H1 (cell line): Measurements from ENCODE around the gene CA7. TPM values are rescaled to one million over a fixed set of nuclear protein-coding genes. Genes with fewer than 3 reads are reported as not detected.

Experiments used
- CTCF ChIA-PET: fragments of 300-600 bp; sonication (Branson Sonifier 250); formaldehyde crosslinking; loops from one replicate; lab custom pipeline; 2021; ENCODE audit not compliant: partially characterized antibody; lab: Charles Lee
- POLR2A ChIA-PET: fragments of 300-600 bp; sonication (Branson Sonifier 250); formaldehyde crosslinking; loops from one replicate; lab custom pipeline; 2021; ENCODE audit warnings: inconsistent platforms; ENCODE audit not compliant: partially characterized antibody; lab: Charles Lee
- DNase-seq, 2 experiments: peaks; one replicate each; pipeline versions ENCODE4 v3.0.0 to v3.0.0-alpha.2; 2010 to 2022; ENCODE audit warnings: low spot score in 2 of 2, low read depth in 1 of 2, mixed read lengths in 1 of 2
- FAIRE-seq: peaks from 2 replicates; lab custom pipeline; 2011; peaks lifted over from hg19 to GRCh38; lab: Jason Lieb, UNC
- H2AFZ ChIP-seq: 2 replicates; pipeline ENCODE4 v1.8.1; 2012; ENCODE audit warnings: low read length, inconsistent platforms
- H2AK5ac ChIP-seq: 2 replicates; pipeline ENCODE4 v1.6.1; 2013; ENCODE audit warnings: low read depth, low read length
- H2BK120ac ChIP-seq: replicated peaks from 2 replicates; pipeline ENCODE3; 2013; ENCODE audit warnings: low read depth, low read length, inconsistent platforms
- H2BK12ac ChIP-seq: 2 replicates; pipeline ENCODE4 v1.6.1; 2013; ENCODE audit warnings: low read depth, low read length
- H2BK15ac ChIP-seq: 2 replicates; pipeline ENCODE4 v1.6.1; 2013; ENCODE audit warnings: low read length
- H2BK20ac ChIP-seq: 2 replicates; pipeline ENCODE4 v1.6.1; 2013; ENCODE audit warnings: low read length
- H2BK5ac ChIP-seq: 2 replicates; pipeline ENCODE4 v1.6.1; 2013; ENCODE audit warnings: low read depth, low read length
- H3K14ac ChIP-seq: 2 replicates; pipeline ENCODE4 v1.6.1; 2013; ENCODE audit warnings: inconsistent platforms; ENCODE audit not compliant: insufficient read length
- H3K18ac ChIP-seq: 2 replicates; pipeline ENCODE4 v1.6.1; 2013; ENCODE audit warnings: low read length; ENCODE audit errors: extremely low read depth
- H3K23ac ChIP-seq: 2 replicates; pipeline ENCODE4 v1.6.1; 2013; ENCODE audit warnings: inconsistent platforms; ENCODE audit not compliant: insufficient read length
- H3K23me2 ChIP-seq: 2 replicates; pipeline ENCODE4 v1.6.1; 2013; ENCODE audit warnings: low read depth, low read length
- H3K27ac ChIP-seq: 2 replicates; pipeline ENCODE4 v1.6.1; 2011; ENCODE audit warnings: low read depth, low read length, inconsistent platforms
- H3K27me3 ChIP-seq, 4 experiments: replicated peaks in 1 of 4; 1 replicate in 1 of 4; 2 replicates in 3 of 4; pipeline versions ENCODE4 v1.6.1 to v1.8.1; 2011 to 2013; ENCODE audit warnings: low read length in 3 of 4, mild to moderate bottlenecking in 3 of 4, inconsistent platforms in 2 of 4, mixed read lengths in 2 of 4, moderate library complexity in 1 of 4; ENCODE audit not compliant: control insufficient read depth in 3 of 4, insufficient read depth in 3 of 4; ENCODE audit errors: extremely low read depth in 1 of 4
- H3K36me3 ChIP-seq, 4 experiments: 2 replicates each; pipeline versions ENCODE4 v1.6.1 to v1.8.1; 2011 to 2013; ENCODE audit warnings: mild to moderate bottlenecking in 4 of 4, low read length in 3 of 4, moderate library complexity in 2 of 4, control low read depth in 1 of 4, inconsistent platforms in 1 of 4; ENCODE audit not compliant: insufficient read depth in 4 of 4, control insufficient read depth in 2 of 4
- H3K4ac ChIP-seq: replicated peaks from 2 replicates; pipeline ENCODE3; 2013; ENCODE audit warnings: low read length, low read depth, mixed read lengths, inconsistent platforms; ENCODE audit not compliant: insufficient read length
- H3K4me1 ChIP-seq, 4 experiments: replicated peaks in 1 of 4; 1 replicate in 1 of 4; 2 replicates in 3 of 4; pipeline versions ENCODE4 v1.6.1 to v1.8.1; 2011 to 2013; ENCODE audit warnings: low read length in 3 of 4, inconsistent platforms in 2 of 4, mixed read lengths in 1 of 4; ENCODE audit not compliant: insufficient read depth in 4 of 4, control insufficient read depth in 3 of 4
- H3K4me2 ChIP-seq, 2 experiments: 2 replicates each; pipeline versions ENCODE4 v1.6.1 to v1.8.1; 2011 to 2013; ENCODE audit warnings: low read depth in 2 of 2, low read length in 2 of 2, control low read depth in 1 of 2, inconsistent platforms in 1 of 2, mild to moderate bottlenecking in 1 of 2; ENCODE audit not compliant: insufficient read depth in 1 of 2
- H3K4me3 ChIP-seq, 4 experiments: fragments of 200-600, 300-600 bp in 1 of 4; sonication (generic), shearing (Covaris generic), sonication (Bioruptor Twin) in 1 of 4; 2 replicates each; pipeline versions ENCODE4 v1.5.1 to v1.8.1; 2011 to 2016; ENCODE audit warnings: low read length in 4 of 4, low read depth in 3 of 4, control low read depth in 2 of 4, inconsistent platforms in 2 of 4, mild to moderate bottlenecking in 2 of 4, mixed read lengths in 1 of 4, moderate library complexity in 1 of 4; ENCODE audit not compliant: insufficient read depth in 2 of 4; ENCODE audit errors: extremely low read depth in 1 of 4
- H3K56ac ChIP-seq: replicated peaks from 2 replicates; pipeline ENCODE3; 2013; ENCODE audit warnings: low read depth, mild to moderate bottlenecking, mixed read lengths, low read length, inconsistent platforms; ENCODE audit not compliant: insufficient read length
- H3K79me1 ChIP-seq: 2 replicates; pipeline ENCODE4 v1.6.1; 2013; ENCODE audit warnings: low read depth, low read length, control low read depth
- H3K79me2 ChIP-seq, 2 experiments: 2 replicates each; pipeline versions ENCODE4 v1.6.1 to v1.8.1; 2012 to 2013; ENCODE audit warnings: low read length in 2 of 2, mild to moderate bottlenecking in 2 of 2, inconsistent platforms in 1 of 2; ENCODE audit not compliant: insufficient read depth in 2 of 2, control insufficient read depth in 1 of 2
- H3K9ac ChIP-seq, 4 experiments: replicated peaks in 1 of 4; 1 replicate in 1 of 4; 2 replicates in 3 of 4; pipeline versions ENCODE4 v1.6.1 to v1.8.1; 2011 to 2013; ENCODE audit warnings: low read depth in 3 of 4, low read length in 3 of 4, control low read depth in 2 of 4, mild to moderate bottlenecking in 2 of 4, moderate library complexity in 2 of 4, inconsistent platforms in 1 of 4; ENCODE audit errors: extremely low read depth in 1 of 4
- H3K9me3 ChIP-seq, 2 experiments: 2 replicates each; pipeline versions ENCODE4 v1.6.1 to v1.8.1; 2012 to 2013; ENCODE audit warnings: mild to moderate bottlenecking in 2 of 2, moderate library complexity in 2 of 2, control low read depth in 1 of 2, inconsistent platforms in 1 of 2, low read depth in 1 of 2, low read length in 1 of 2, mixed read lengths in 1 of 2; ENCODE audit not compliant: insufficient read depth in 2 of 2
- H4K20me1 ChIP-seq, 2 experiments: replicated peaks in 1 of 2; 2 replicates each; pipeline versions ENCODE3 to v1.8.1; 2011 to 2013; ENCODE audit warnings: inconsistent platforms in 2 of 2, low read length in 2 of 2, mild to moderate bottlenecking in 1 of 2; ENCODE audit not compliant: insufficient read depth in 2 of 2, control insufficient read depth in 1 of 2
- H4K5ac ChIP-seq: 2 replicates; pipeline ENCODE4 v1.6.1; 2013; ENCODE audit warnings: low read length, low read depth, mixed read lengths, inconsistent platforms; ENCODE audit not compliant: insufficient read length
- H4K8ac ChIP-seq: 2 replicates; pipeline ENCODE4 v1.8.0; 2013; ENCODE audit warnings: mild to moderate bottlenecking, moderate library complexity, low read length, inconsistent platforms; ENCODE audit not compliant: insufficient read depth; ENCODE audit errors: extremely low read depth
- H4K91ac ChIP-seq: replicated peaks from 2 replicates; pipeline ENCODE3; 2013; ENCODE audit warnings: low read length, mixed read lengths, inconsistent platforms; ENCODE audit not compliant: insufficient read length
- CBX5 ChIP-seq: fragments of 300-800, 300-1000 bp; sonication (generic); IDR thresholded peaks from 2 replicates; pipeline ENCODE4 v1.7.1; 2016; ENCODE audit warnings: antibody characterized with exemption, low read length, low read depth
- GABPA ChIP-seq: IDR thresholded peaks from 2 replicates; pipeline ENCODE4 v1.6.1; 2011; ENCODE audit warnings: mild to moderate bottlenecking, low read length, moderate library complexity, borderline replicate concordance; ENCODE audit not compliant: insufficient read depth
- HDAC6 ChIP-seq: IDR thresholded peaks from one replicate; pipeline ENCODE4 v1.7.1; 2012; ENCODE audit warnings: low read depth, mild to moderate bottlenecking, inconsistent platforms, low read length, moderate library complexity
- JUN ChIP-seq: IDR thresholded peaks from 2 replicates; pipeline ENCODE4 v1.6.1; 2011; ENCODE audit warnings: low read depth, mild to moderate bottlenecking, improper control_type of control experiment, low read length
- JUND ChIP-seq: IDR thresholded peaks from 2 replicates; pipeline ENCODE4 v1.6.1; 2011; ENCODE audit warnings: mild to moderate bottlenecking, improper control_type of control experiment, low read length
- KDM1A ChIP-seq: fragments of 200-600, 300-600 bp; sonication (generic); IDR thresholded peaks from 2 replicates; pipeline ENCODE4 v1.7.1; 2016; ENCODE audit warnings: mild to moderate bottlenecking, low read length, borderline replicate concordance
- TCF12 ChIP-seq: IDR thresholded peaks from 2 replicates; pipeline ENCODE4 v1.6.1; 2011; ENCODE audit warnings: low read depth, mild to moderate bottlenecking, low read length
- WGBS, 2 experiments: shearing (Covaris generic) in 1 of 2; methylation state at CpG; one replicate each; pipeline versions ENCODE4 v1.1.6 to v1.1.7; 2013 to 2015; ENCODE audit warnings: low lambda C conversion rate in 2 of 2, mixed read lengths in 2 of 2, inconsistent platforms in 1 of 2, low coverage in 1 of 2, missing lambda C conversion rate in 1 of 2; ENCODE audit not compliant: insufficient replicate concordance in 2 of 2, insufficient coverage in 1 of 2, insufficient read length in 1 of 2; ENCODE audit errors: extremely low coverage in 1 of 2, missing lambda C conversion rate in 1 of 2; 5-methylcytosine and 5-hydroxymethylcytosine counted together
- polyA plus RNA-seq, 7 experiments: library from polyadenylated mRNA; depleted of rRNA in 3 of 7; stranded (reverse) in 5 of 7; unstranded in 2 of 7; fragments of >200 nt in 5 of 7; fragments of 200-250 nt in 2 of 7; gene quantifications; 1 replicate in 5 of 7; 2 replicates in 1 of 7; 4 replicates in 1 of 7; pipeline versions ENCODE4 v1.2.1 to v1.2.3, GENCODE V29; 2011 to 2013; ENCODE audit warnings: missing spikeins in 2 of 7, mixed read lengths in 2 of 7
- total RNA-seq: library from RNA; stranded (reverse); fragmentation: NEBNext Ultra II Directional; extraction: Animal tissue kit (Norgen Biotek cat#: 25700); gene quantifications from 2 replicates; pipeline ENCODE4 v1.2.1, GENCODE V29; 2021

Gene CA7
- total and polyA plus RNA-seq, 2 of the 8 experiments (the other 6 are each of a cell fraction or from before 2014, with no cell fraction given) = 1.7 to 2.7 TPM

- H3K4me1 ChIP-seq = peaks cover 0 to 2% (median 0%) of the 10 kb centered on the region in 4 experiments; a peak in 3 of 7 replicates
- H2AK5ac ChIP-seq = no peak overlapping the region
- no peak overlapping the region for H4K91ac ChIP-seq
- ChIA-PET CTCF (interaction anchor here (0.9 to 13.4 kb wide), 5 partner anchors 11 to 192 kb away, joined by 4 to 162 read pairs (median 6); partner anchors contain the start of gene NAE1), POLR2A (interaction anchor here (1.0 to 3.3 kb wide), 3 partner anchors 13 to 22 kb away, joined by 3 to 26 read pairs (median 5); partner anchors contain the start of gene NAE1)
- no peaks in the 10 kb centered on the region for H3K9me3 ChIP-seq
- no peak overlapping the region for H3K9ac ChIP-seq
- no peak overlapping the region for H2BK20ac ChIP-seq
- no peak overlapping the region for H3K4ac ChIP-seq
- no peak overlapping the region for H4K8ac ChIP-seq
- H3K79me2 ChIP-seq = no peaks in the 10 kb centered on the region
- no peak overlapping the region for H2BK5ac ChIP-seq
- H3K4me2 ChIP-seq = no peak overlapping the region; a peak in 1 of 4 replicates
- H2AFZ ChIP-seq = no peak overlapping the region
- DNase-seq (no peak), FAIRE-seq (no peak)
- 82% methylated on average over 2 of the region's 2 CpGs; no CpG with 5 or more reads in 1 of the 2 experiments for WGBS, 2 experiments
- peaks cover 14 to 45% (median 36%) of the 10 kb centered on the region in 4 experiments for H3K27me3 ChIP-seq
- 0 out of 2 replicates have a peak overlapping the region, but pooled peaks have one; percentile 23 for H2BK15ac ChIP-seq
- H3K56ac ChIP-seq = no peak overlapping the region
- no peak overlapping the region for H2BK120ac ChIP-seq
- H3K23ac ChIP-seq = no peak overlapping the region
- H4K20me1 ChIP-seq = peaks cover 0 to 3% of the 10 kb centered on the region in 2 experiments
- H3K27ac ChIP-seq = no peak overlapping the region
- H3K36me3 ChIP-seq = no peaks in the 10 kb centered on the region
- no peak overlapping the region for H3K4me3 ChIP-seq
- H2BK12ac ChIP-seq = no peak overlapping the region
- H3K79me1 ChIP-seq = no peaks in the 10 kb centered on the region
- H3K18ac ChIP-seq = no peak overlapping the region
- no peak overlapping the region for H3K14ac ChIP-seq
- peaks cover 12% of the 10 kb centered on the region for H3K23me2 ChIP-seq
- H4K5ac ChIP-seq = no peak overlapping the region
- TF ChIP-seq GABPA = no peak
- no peak for TF ChIP-seq CBX5
- no peak for TF ChIP-seq JUN
- TF ChIP-seq JUND = no peak
- TF ChIP-seq TCF12 = no peak
- no peak for TF ChIP-seq HDAC6
- TF ChIP-seq KDM1A = no peak
Measured at GRCh38 chr16:66843191-66843590, 1.0 kb upstream of the CA7 start.
